Measurements from ENCODE around the gene ST3GAL5.

Gene ST3GAL5

DNA sequence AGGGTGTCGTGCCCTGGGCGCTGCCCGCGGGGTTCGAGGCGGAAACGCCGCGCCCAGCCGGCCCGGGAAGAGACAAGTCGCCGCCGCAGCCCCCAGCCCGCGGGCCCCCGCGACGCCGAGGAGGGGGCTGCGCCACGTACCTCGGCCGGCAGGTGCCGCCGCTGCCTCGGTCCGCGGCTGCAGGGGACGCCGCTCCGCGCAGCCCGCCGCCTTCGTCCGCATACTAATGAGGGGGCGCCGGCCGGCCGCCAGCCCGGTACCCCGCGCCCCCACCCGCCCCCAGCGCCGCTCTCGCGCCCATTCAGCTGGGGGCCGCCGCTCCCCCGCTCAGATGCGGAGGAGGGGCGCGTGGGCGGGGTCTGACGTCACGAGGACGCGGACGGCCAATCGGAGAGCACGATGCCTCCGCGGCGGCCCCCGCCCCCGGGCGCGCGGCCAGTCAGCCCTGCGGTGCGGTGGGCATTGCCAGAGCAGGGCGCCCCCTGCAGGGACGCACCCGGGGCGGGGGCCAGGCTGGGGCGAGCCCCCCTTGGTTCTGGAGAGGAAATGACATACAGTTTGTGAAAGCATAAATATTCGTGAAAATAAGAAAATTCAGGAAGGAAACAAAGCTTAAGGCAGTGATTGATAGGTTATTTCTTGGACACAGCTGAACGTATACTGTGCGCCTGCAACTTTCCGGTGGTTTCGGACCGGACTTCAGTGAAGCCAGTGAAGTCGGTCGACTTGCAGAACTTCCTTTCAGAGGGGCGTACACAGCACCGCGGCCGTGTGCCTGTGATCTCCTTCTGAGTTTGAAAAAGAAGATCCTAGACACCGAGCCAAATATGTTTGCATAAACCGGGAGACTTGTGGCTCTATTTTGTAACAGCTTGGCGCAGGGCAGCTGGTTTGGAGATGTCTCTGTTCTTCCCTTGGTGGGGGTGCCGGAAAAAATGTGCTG is at the start of gene ST3GAL5:
Gene ST3GAL5, minus strand, starts transcription at position 307 of the 943 bp plus-strand sequence. Its CDS starts 85 bp downstream, at position 222.
- peak; percentile 82 to 89 for DNase-seq

DNA sequence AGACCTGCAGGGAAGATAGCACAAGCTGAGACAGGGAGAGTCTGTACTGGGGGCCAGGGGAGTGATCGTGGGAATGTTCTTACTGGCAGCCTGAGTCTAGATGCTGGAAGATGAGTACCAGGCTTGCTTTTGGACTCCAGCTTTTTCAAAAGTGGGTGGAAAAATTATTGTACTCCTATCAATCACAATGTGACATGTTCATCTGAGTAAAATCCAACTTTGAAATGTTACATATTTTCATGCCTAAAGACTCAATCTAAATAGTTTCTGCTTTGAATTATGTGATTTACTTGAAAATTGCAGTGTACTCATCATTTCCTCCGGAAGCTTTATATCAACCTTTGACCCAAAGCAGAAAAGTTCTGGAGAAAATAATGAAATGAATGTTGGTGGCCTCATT is 49.7 kb upstream of the ST3GAL5 start:
- DNase-seq, result no peak

DNA sequence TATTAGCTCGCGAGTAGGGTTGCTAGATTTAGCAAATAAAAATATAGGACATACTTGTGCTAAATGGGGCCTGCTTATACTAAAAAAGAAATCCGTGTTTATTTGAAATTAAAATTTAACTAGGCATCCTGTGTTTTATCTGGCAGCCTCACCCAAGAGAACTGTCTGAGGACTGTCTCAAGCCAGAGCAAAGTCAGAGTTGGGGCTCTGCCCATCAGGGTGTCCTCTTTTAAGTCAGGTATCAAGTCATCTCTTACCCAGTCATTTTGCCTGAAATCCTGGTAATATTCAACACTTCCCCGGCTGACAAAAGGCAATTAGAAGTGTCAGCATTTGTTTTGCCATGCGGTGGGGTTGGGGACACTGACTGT is 48.3 kb upstream of the ST3GAL5 start:
- no peak for DNase-seq

DNA sequence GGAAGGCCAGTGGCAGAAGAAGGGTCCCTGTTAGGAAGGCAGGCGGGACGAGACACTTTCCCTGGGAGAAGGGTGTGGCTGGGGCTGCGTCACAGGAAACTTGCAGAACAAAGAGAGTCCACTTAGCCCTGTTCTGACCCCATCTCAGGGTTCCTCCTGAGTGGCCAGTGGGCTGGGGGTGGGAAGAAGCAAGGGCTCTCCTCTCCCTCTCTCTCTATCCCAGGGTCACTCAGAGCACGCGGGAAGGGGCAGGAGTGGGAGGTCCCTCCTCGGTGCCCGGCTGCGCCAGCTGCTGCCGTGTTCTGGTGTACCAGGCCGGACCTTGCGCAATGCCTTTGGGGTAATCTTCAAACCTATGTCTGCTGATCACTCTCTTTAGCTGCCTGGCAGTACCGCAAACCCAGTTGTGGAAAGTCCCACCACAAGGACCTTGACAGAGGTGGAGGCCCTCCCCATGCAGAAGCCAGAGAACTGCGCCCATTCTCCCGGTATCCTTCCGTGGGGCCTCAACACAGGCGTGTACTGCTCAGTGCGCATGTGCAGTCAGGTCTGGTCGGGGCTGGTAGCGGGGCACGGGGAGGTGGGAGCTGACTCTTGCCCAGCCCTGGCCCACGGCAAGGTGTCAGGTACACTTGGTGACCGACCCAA is 47.8 kb upstream of the ST3GAL5 start:
- DNase-seq, result no peak

DNA sequence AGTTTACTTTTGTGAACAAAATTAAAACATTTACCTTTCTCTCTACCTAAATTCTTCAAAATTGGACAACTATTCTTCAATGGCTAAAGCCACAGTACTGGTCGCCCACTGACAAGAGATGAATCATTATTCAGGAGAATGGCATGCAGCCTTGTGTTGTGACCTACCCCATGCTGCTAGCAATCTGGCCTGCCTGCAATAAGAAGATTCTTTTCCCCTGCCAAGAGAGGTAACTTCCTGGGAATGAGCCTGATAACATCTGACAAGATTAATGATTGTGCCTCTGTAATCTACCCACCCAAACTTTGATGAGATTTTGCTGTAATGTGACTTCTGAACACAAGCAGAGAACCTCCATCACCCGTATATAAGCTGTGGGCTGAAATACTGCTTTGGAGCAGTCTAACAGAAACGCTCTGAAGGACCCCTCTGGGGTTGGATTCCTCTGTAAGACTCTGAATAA is 47.0 kb upstream of the ST3GAL5 start:
- DNase-seq, result no peak

DNA sequence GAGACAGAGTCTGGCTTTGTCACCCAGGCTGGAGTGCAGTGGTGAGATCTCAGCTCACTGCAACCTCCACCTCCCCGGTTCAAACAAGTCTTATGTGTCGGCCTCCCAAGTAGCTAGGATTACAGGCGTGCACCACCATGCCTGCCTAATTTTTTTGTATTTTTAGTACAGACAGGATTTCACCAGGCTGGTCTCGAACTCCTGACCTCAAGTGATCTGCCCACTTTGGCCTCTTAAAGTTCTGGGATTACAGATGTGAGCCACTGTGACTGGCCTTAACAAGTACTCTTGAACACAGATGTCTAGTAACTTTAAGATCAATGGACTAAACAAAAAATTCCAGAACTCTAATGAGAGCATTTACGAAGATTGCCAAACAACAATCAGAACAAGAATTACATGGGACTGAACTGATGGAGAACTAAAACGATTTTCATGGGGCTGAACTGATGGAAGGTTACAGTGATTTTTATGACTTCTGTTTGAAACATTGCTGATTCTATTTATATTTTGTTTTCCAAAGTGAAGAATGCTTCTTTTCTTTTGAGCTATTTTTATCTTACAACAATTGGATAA is 46.5 kb upstream of the ST3GAL5 start:
- no peak for DNase-seq

DNA sequence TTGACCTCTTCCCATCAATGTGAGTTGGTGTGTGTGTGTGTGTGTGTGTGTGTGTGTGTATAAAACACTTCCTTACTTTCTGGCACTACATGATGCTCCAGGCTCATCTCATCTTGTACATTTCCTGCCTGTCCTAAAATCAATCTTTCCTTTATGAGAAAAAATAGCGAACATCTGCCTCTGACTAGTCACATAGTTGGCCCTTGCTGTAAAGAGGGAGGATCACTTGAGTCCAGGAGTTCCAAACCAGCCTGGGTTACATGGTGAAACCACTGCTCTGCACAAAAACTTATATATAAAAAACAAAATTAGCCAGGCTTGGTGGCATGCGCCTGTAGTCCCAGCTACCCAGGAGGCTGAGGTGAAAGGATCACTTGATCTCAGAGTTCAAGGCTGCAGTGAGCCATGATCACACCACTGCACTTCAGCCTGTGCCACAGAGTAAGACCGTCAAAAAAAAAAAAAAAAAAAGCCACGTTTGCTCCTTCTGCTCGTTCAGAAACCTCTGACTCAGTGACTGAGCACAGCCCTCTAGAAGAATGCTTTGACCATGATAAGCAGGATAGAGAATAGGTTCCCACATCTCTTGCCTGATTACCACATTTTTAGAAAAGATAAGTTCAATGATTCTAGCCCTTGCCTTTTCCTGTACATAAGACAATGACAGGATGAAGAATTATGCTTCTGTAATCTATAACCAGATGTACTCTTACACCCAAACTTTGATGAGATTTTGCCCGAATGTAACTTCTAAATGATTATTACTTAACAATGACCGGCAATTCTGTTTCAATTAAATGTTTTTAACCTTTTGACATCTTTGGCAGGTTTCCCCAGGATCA is 45.2 kb upstream of the ST3GAL5 start:
- no peak for DNase-seq

DNA sequence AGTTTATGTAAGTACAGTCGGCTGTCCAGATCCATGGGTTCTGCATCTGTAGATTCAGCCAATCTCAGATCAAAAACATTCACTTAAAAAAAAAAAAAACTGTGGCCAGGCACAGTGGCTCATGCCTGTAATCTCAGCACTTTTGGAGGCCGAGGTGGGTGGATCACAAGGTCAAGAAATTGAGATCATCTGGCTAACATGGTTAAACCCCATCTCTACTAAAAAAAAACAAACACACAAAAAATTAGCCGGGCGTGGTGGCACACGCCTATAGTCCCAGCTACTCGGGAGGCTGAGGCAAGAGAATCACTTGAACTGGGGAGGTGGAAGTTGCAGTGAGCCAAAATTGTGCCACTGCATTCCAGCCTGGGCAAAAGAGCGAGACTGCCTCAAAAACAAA is 42.4 kb upstream of the ST3GAL5 start:
- peak in 1 of 2 donors; percentile 51 for DNase-seq

DNA sequence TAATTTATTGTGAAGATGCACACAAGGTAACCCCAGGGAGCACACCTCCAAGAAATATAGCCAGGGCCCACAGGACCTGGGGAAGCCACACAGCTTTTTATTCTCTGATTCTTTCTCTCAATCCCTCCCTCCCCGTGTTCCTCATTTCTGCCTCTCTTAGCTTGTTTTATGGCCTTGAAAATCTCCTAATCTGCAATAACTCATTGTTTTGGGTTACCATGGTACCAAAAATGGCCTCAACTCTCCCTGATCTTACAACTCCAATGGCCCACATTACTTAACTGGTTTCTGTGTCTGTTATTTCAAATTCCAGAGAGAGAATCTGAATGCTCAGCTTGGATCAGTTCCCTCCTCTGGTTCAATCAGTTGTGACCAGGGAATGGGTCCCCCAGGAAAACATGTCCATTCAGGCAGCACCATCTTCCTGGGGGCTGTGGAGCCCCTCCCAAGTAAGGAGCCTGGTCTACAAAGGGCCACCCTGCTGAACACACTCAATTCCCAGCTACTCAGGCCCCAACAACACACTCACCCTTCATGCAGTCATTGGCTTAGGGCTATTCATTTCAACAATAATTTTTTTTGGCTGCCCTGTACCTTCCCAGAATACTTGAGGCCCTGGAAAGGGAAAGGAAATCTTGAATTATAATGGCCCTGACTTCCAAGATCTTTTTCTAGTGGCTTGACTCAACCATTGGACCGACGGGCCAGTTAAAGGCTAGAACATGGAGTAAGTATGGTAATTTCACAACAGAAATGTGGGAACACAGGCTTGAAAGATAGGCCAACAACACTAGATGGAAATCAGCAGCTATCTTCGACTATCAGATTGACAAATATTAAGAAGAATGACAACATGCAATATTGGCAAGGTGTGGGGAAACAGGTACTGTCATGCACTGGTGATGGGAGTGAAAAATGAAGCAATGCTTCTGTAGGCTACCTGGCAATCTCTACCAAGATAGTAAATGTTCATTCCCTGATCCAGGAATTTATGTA is 41.6 kb upstream of the ST3GAL5 start:
- no peak for DNase-seq

DNA sequence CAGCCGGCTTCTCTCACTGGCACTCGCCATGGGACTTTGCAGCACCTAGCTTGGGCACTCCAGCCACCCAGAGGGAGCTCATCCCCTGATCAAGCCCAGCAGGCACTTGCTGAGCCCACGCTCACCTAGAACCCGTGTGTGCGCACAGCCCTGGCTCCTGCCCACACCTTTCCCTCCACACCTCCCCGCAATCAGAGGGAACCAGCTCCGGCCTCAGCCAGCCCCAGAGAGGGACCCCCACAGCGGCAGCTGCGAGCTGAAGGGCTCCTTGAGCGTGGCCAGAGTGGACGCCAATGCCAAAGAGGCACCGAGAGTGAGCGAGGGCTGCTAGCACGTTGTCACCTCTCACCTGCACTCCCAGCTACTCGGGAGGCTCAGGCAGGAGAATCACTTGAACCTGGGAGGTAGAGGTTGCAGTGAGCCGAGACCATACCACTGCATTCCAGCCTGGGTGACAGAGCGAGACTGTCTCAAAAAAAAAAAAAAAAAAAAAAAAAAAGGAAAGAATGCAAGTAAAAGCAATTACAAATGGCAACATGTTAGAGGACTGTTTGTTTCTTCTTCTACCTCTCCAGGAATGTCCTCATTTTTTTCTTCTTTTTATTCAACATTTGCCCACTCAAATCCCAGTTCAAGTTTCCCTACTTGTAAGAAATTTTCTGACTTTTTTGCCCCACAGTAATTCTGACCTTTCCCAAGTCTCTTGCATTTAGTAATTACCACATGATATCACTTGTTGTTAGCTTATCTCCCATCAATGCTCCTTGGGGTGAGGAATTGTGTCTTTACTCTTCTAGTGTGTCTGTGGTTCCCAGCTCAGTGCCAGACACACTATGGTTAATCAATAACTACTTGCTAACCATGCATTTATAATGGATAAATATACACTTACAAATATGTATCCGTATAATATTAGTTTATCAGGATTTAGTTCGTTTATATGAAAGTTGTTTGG is 40.6 kb upstream of the ST3GAL5 start:
- DNase-seq, result no peak

DNA sequence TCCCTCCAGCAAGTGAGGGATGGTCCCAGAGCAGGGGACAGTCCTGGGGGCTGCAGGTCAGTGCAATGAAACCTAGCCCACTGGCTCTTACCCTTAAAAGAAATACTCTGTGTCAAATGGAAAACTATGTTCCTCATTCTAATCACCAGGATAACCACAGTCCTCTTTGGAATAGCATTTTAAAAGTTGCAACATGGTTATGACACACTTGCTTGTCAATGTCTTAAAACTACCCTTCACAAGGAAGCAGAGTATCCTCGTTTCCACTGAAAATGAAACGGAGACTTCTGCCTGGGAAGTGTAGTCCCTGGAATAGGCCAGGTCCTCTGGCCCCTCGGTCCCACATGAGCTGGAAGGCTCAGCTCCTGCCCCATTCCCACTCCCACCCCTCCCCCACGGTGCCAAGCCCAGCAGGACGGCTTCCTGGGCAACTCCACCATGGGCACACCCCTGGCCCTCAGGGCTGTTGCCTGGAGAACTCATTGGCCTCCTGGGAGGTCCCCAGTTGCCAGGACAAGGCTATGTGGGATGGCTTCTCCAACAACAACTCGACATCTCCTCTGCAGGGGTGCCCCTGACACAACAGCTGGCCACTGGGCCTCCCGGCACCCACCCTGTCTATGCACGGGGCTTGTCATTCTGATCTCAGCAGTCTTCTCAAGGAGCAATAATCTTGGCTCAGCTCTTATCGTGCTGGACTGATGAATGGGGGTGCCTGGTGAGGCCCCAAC is 38.3 kb upstream of the ST3GAL5 start:
- peak in 1 of 2 donors; percentile 47 for DNase-seq

DNA sequence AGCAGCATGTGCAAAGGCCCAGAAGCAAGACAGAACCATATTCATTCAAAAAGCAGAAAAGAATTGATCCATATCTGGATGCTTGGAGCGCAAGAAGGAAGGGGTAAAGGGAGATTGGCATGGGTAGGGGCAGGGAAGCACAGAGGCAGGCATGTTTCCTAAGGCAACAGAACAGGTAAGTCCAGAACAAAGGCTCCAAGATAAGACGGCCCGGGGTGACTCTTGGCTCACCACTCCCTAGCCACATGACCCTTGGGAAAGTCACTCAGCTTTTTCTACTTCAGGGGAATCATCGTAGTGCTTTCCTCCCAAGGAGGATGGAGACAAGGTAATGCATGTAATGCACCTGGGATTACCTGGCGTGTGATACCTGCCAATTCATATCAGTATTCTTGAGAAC is 37.7 kb upstream of the ST3GAL5 start:
- no peak for DNase-seq

DNA sequence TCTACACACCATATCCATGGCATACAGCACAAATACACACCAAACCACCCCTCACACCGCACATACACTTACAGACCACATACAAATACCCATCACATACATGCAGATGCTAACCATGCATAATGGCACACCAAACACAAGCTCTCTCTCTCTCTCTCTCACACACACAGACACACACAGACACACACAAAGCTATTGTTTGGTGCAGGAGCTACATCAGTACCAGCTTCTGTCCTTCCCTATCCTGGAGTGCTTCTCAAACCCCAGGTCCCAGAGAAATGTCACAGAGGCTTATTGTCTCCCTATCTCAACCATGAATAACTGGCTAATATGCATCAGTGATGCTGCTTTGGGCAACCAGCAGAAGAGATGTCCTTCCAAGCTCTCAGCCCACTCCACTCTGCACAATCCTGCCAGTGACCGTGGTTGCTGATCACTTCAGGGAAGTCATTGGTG is 36.5 kb upstream of the ST3GAL5 start:
- no peak for DNase-seq

DNA sequence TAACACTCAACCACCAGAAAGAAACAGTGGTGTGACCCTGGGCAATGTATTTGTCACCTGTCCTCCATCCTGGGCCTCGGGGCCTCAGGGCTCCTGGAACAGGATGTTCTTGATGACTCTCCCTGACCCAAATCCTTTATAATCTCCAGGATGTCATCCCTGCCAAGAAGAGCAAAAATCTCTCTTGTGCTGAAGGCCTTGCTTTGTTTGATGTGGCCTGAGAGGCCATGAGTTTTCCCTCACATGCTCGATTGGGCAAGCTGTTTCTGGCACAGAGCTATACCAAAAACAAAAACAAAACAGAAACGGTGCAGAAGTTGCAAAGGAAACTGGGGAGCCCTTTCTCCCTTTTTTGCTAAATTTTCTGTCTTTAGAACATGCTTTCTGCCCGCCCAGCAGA is 35.7 kb upstream of the ST3GAL5 start:
- peak; percentile 19 to 52 for DNase-seq

DNA sequence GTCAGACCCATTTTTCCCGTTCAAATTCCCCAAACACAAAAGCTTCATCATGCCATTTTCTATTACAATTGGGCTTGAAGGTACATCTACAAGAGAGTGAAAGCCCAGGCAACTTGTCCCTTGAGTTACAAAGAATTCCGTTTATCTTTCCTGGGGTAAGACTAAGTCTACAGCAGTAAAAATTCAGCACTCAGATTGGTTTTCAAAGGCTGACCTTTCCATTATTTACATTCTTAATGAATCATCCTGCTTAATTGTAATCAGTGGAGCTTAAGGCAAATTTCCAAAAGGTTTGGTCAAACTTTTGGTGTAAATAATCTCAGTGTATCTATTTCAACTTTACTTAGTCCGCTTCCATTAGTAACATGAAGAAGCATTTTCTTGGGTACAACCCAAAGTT is 33.4 kb upstream of the ST3GAL5 start:
- DNase-seq, result no peak

DNA sequence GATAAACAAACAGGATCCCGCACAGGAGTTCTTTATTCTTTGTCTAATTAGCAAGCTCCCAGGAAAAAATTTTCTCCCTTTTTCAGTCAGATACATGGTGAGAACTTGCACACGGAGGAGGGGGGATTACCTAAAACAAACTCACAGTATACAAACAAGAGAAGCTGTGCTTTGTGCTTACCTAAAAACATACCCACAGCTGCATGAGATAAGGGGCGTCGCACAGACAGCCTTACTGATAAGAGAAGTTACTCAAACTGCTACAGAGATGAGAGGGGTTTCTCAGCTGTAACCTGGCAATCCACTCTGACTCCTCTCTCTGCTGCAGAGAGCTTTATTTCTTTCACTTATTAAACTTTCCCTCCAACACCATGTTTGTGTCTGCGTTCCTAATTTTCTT is 32.9 kb upstream of the ST3GAL5 start:
- no peak for DNase-seq

DNA sequence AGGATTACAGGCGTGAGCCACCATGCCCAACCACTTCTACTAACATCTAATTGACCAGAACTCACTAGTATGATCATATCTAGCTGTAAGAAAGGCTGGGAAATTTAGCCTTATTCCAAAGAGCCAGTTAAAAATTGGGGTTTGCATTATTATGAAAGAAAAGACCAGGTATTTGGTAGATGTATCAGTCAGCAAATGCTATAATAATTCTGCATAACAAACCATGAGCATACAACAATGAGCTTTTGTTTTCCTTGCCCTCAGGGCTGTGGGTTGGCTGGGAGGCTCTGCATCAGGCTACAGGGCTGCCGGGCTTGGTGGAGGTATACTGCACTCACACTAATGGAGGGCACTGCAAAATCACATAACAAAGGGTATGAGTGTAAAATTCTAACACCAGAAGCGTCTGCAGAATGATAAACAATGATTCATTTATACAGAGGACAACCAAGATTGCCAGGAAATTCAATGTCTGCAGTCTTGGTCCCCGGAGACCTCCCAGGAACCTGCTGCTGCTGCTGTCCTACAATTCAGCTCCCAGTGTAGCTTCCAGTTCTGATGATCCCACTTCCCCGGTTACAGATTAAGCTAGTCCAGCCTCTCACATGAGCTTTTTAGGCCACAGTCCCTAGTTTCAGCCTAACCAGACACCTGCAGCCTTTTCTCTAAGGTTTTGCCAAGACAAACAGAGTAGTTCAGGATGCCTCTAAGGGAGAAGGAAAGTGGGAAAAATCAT is 32.2 kb upstream of the ST3GAL5 start:
- DNase-seq, result no peak

DNA sequence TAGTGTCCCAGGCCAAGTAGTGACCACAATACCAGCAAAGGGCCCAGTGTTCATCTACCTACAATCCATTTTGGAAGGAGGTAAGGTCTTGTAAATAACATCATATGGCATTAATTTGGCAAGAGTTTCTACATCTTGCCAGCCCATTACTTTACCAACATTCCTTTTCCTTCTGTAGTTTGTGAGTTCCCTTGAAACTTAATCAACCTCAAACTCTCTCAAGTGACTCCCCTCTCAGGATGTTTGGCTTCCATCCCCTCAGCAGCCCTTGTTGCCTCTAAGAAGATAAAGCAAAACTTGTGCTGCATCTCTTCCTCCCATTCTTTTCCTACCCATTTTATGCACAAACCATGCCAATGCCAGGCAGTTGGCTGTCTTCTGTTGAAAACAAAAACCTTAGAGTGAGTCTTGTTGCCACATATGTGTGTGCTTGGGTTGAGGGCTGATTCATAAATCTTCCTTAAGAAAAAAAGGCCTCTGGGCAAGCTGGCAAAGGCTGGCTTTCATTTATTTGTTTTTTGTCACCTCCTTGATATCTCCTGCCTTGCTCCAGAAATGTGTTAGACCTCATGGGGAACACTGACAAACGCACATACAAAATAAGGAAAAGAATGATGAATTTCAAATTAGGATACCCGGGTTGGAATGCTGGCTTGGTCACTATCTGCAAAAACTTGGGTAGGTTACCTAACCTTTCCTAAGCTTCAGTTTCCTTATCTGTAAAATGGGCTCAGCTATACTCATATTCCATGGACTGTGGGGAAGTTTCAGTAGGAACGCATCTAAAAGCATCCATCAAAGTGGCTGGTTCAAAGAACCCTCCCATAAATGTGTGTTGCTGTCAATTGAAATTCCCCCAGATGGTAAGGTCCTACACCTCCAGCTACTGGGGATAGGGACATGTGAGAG is 29.4 kb upstream of the ST3GAL5 start:
- DNase-seq, result no peak
